ENCODE measurements around the gene SHLD3.
"Not testable (repeated sequence)": the region's sequence is repeated elsewhere in the genome, so short reads cannot be mapped to it uniquely, and the experiment has no call there.

SHLD3 gene, protein sequence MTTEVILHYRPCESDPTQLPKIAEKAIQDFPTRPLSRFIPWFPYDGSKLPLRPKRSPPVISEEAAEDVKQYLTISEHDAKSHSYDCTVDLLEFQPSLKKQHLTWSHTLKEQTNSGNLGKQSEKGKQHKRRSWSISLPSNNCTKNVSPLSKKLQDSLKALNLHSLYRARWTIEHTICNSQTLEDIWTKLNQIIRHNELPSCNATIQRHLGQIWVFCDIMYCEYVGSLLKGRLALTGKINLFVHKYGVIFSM

DNA sequence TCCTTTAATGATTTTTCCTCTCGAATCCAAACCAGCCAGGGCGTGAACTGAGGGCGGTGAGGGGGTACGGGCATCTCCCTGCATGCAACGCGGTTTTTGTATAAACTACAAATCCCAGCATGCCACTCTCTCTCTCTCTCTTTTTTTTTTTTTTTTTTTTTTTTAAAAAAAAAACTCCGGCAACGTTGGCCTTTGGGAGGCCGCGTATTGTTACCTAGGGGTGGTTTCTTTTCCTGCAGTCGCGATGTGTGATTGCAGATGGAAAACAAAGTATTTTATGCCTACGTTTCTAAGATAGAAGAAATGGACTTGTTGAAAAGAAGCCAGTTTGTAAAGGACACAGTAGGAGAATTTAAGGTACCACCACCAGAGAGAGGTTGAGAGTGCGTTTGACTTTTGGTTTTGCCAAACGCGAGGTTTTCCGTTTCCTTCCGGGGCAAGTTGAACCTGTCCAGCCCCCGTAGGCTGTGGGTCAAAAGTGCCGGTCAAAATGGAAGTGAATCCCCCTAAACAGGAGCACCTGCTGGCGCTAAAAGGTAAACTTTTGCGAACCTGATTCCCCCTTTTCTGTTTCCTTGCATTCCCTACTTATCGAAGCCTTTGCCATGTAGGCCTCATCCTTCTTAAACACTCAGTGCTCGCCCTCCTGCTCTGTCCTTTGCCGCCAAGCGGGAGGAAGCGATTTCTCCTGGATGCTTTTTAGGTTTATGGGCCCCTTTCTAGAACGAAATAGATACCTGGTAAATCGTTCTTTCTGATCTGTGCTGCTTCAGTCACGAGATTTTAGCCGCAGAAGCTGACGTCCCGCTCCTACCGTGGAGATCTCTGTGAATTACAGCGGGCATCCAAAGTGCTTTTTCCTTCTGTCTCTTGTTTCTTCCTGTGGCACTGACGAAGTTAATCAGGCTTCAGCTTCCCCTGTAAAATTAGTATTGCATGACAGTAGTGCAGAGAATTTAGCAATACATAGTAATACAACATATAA is at the start of gene SHLD3, which contains the start of gene TRAPPC13:
SHLD3 (plus strand) TSS at position 457 of the 985 bp plus-strand sequence. CDS start 4,561 bp downstream, outside the sequence.
TRAPPC13 (plus strand) TSS at position 457 of the 985 bp plus-strand sequence; CDS start at position 491, 34 bp downstream.
- peak; percentile 92 for DNase-seq

DNA sequence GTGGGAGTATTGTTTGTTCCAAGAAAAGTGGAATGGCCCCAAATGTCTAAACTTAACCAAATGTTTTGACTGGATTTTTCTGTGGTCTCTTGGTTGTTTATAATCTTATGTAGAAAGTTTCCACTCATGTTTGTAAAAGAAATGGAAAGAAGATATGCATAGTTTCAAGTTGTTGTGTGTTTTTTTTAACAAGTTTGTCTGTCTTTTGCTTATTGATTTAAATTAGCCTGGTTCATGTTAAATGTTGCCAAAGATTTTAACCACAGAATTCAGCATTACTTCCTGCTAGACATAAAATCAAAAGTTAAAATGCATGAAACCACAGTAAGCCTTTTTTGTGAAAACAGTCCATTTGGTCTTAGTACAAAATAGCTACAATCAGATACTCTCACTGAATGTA is 47.7 kb upstream of the SHLD3 start:
- DNase-seq = no peak

DNA sequence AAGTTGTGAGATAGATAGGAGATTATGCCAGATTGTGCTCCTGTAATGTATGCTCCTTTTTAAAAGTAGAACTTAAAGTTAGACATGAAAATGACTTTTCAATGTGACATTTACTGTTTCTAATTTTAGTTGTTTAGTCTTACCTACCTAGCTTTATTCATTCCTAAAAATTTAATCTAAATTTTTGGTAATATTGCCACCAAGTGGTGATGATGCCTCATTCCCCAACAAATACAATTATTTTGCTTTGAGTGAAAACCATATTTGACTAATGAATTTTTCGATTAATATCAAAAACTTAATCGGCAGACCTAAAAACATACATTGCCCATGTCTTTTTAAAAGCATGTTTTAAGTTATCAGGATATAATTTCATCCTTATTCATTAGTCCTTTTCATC is 36.1 kb upstream of the SHLD3 start:
- no peak for DNase-seq

DNA sequence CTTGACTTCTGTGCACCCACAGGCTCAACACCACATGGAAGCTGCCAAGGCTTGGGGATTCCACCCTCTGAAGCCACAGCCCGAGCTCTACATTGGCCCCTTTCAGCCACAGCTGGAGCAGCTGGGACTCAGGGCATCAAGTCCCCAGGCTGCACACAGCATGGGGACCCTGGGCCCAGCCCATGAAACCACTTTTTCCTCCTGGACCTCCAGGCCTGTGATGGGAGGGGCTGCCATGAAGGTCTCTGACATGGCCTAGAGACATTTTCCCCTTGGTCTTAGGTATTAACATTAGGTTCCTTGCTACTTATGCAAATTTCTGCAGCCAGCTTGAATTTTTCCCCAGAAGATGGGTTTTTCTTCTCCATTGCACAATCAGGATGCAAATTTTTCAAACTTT is 23.1 kb upstream of the SHLD3 start:
- DNase-seq = not testable (repeated sequence)

DNA sequence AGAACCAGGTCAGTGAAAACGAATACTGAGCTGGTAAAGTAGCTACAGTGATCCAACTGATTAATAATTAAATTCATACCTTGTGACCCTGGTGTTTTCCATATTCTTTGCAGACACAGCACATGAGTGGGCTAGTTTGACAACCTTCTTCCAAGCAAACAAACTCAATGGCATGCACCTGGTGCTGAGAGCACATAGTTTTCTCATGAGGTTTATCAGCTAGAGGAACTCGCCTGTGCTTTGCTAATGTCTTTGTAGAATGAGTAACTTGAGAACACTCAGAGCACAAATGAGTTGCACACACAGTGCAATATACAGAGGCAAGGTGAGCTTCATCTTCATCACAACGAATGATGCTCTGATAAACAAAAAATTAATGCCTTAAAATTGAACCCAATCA is 13.3 kb upstream of the SHLD3 start:
- DNase-seq = no peak

DNA sequence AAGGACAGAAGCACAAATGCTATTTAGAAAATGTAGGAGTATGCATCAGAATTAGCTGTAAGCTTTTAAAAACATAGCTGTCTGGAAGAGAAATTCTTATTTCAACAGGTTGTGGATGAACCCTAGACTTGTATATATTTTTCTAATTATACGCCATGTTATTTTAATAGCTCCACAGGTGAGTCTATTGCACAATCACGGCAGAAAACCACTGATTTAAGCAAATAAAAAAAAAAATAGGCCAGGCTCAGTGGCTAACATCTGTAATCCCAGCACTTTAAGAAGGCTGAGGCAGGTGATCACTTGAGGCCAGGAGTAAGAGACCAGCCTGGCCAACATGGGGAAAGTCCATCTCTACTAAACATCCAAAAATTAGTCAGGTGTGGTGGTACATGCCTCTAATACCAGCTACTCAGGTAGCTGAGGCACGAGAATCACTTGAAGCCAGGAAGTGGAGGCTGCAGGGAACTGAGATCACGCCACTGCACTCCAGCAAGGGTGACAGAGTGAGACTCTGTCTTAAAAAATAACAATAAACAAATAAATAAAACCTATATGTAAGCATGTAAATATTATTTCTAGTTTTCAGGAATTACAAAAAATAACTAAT is 12.4 kb upstream of the SHLD3 start:
- DNase-seq = no peak

DNA sequence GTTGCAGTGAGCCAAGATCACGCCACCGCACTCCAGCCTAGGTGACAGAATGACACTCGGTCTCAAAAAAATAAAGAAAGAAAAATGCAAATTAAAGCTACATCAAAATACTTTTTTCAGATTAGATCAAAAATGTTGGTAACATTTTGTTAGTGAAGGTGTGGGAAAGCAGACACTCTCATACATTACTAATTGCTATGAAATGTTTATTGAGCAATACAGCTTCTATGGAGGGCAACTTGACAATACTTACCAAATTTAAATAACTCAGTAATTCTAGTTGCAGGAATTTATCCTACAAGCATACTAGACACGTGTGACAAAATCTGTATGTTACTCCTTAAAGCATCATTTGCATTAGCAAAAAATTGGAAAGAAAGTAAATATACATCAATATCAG is 4.8 kb upstream of the SHLD3 start:
- no peak for DNase-seq

DNA sequence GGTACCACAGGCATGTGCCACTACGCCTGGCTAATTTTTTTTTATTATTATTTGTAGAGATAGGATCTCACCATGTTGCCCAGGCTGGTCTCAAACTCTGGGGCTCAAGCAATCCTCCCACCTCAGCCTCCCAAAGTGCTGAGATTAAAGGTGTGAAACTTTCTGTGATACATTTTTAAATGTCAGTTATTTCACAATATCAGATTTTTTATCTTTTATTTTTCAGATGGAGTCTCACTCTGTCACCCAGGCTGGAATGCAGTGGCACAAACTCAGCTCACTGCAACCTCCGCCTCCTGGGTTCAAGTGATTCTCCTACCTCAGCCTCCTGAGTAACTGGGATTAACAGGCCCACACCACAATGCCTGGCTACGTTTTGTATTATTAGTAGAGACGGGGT is 2.9 kb upstream of the SHLD3 start:
- DNase-seq = not testable (repeated sequence)

DNA sequence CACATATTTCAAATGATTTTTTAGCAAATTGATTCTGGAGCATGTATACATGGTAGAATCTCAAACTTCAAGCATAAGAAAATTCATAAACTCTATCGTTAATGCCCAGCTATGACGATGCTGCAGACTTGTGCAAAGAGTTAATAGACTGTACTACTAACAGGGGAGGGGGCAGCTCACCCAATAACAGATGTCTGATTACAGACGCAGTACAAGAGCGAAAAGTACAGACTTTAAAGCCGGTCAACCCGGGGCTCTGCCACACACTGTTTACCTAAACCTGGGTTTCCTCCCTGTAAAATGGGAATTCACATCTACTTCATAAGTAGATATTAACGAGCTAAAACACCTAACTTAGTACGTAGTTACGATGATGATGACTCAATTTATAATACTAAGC is 1.3 kb upstream of the SHLD3 start:
- DNase-seq = no peak

DNA sequence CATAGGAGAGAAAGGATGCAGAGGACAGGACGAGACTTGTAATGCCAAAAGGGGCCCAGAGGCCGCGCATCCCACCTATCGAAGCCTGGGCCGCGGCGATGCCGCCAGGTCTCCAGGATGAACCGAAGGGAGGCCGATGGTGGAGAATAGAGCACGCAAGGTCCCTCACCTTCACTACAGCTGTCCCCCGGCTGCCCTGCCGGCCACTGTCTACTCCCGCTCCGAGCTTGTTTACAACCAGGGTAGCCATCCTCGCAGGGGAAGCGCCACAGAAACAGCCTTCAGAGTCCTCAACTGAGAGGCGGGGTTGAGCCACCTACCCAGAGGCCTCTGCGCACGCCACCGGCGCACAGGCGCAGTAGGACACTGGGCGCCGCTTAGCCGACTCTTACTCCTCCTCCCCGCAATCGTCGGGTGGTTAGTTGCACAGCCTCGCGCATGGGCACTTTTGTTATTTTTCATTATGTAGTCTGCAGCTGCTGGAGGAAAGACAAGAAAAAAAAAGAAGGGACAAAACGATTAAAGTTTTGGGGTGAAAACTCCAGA is 729 bp upstream of the SHLD3 start, which contains the start of gene TRIM23:
TRIM23 (minus strand) TSS at position 309 of the 546 bp plus-strand sequence; CDS start at position 250, 59 bp downstream.
- DNase-seq = peak; percentile 95

DNA sequence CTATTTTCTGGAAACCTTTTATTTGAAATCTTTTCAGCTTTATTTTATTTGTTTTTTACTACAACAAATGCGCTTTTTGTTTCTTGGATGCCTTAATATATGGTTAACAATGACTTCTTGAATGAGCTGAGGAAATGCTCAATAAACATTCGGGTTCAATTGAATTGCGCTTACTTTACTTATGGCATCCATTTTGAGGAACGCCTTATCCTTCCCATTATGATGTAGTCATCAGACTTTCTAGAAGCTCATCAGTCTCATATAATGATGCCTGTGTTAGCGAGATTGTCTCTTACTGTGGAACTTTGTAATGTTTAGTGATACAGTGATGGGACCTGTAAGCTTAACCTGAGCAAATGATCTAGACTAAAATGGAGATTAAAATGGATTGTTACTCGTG is 916 bp downstream of the SHLD3 start:
- no peak for DNase-seq

DNA sequence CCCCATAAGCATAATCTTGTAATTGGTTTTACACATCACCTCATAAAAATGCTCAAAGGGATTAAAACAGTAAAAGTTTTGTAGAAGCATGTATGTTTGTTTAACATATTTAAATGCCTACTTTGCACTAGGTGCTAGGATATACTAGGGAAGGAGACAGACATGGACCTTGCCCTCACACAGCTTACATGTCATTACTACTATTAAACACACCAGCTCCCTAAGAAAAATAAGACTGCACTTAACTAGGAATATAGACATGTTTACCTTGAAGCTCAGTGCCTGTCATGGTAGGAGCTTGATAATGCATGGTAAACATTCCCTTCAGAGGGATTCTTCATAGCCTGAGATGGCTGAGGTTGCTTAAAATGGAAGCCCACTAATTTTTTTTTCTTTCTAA is 6.2 kb downstream of the SHLD3 start:
- no peak for DNase-seq

DNA sequence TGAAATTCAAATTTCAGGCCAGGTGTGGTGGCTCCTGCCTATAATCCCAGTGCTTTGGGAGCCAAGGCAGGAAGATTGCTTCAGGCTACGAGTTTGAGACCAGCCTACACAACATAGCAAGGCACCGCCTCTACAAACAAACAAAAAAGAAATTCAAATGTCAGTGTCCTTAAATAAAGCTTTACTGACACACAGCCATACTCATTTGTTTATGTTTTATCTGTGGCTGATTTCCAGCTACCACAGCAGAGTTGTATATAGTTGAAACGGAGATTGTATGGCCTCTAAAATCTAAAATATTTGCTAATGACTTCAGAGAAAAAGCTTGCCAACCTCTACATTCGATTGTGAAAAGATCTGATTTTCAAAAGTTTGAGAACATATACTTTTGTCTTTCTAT is 15.4 kb downstream of the SHLD3 start:
- DNase-seq = no peak

DNA sequence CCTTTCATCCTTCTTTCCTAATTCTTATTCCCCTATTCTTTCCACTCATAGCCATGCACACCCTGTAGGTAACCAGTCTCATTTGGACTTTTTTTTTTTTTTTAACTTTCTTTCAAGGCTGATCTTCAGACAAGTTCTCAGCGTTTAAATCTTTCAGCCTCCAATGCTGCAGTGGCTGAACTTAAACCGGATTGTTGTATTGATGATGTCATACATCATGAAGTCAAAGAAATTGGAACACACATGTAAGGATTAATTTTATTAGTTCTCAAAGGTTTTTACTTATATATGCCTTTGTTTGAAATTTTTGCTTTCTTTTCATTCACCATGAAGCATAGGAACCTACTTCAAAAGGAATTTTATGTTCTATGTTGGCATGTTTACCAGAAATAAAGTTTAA is 22.1 kb downstream of the SHLD3 start:
- DNase-seq = no peak

DNA sequence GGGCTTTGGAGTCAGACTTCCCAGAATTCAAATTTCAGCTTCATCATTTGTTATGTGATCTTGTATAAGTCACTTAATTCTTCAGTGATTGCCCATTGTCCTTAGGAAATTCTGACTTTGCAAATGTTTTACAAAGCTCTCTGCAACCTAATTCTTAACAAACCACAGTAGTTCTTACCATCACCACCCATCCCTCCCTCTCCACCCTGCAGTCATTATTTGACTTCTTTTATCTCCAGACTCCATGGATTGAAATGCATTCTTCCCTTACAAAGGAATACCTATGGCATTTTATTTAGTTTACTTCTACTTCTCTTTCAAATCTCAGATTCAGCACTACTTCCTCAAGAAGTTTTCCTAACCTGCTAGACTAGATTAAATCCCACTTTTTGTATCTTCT is 23.1 kb downstream of the SHLD3 start:
- no peak for DNase-seq

DNA sequence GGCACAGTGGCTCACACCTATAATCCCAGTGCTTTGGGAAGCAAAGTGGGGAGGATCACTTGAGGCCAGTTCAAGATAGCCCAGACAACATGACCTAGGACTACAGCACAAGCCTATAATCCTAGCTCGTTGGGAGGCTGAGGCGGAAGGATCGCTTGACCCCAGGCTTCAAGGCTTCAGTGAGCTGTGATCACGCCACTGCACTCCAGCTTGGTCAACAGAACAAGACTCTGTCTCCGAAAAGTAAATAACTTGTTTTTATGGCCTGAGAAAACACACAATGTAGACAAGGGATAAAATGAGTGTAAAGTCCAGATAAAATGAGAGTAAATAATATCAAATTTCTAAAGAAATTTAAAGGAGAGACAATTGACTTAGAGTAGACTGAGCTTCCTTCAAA is 26.3 kb downstream of the SHLD3 start:
- DNase-seq = no peak

DNA sequence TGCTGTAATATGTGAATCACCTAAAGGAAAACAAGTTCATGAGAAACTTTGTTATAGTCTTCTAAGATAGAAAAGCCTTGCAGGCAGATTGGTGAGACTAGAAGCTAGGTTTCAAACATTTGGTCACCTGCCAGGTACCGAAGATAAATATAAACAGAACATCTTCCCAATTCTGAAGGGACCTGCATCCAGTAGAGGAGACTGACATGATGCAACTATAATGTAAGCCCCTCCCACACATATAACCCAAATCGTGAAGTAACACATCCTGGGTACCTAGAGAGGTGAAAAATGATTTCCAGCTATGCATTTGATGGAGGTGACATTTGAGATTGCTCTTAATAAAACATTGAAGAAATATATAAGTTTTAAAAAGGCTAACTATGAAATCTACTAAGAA is 29.9 kb downstream of the SHLD3 start:
- no peak for DNase-seq

DNA sequence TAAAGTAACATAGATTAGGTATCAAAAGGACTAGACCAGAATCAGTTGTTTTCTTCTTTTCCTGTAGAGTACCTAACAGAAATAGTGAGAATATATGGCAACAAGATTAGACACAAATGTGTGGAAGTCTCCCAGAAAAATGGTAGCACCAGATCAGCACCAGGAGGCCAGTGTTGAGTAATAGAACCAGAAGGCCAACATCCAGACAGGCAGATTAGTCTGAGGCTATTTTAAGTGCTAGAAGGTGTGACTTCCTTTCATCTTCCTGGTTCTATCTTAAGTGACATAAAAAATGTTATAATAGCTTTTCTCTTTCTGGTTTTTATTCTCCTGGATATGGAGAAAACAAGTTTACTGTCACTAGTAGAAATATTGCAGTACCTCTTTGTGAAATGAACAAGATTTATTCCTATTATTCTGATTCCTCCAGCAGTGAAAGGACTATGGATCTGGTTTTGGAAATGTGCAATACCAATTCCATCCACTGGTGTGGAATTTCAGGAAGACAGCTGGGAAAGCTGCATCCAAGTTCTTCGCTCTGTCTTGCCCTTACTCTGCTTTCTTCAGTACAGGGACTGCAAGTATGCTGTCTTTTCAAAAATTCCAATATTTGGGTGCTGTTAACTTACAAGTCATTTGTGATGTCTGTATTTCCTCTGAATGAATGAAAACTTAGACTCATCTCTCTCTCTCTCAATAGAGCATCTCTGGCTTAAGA is 39.1 kb downstream of the SHLD3 start:
- no peak for DNase-seq

DNA sequence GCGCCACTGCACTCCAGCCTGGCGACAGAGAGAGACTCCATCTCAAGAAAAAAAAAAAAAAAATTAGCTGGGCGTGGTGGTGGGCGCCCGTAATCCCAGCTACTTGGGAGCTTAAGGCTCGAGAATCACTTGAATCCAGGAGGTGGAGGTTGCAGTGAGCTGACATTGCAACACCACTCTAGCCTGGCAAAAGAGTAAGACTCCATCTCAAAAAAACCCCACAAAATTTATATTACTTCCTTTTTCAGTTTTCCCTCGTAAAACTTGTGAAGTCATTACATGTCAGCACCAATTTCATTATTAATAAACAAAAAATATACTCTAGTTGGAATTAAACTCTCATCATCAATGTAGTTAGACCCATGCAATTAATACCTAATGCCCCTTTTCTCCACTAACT is 43.9 kb downstream of the SHLD3 start:
- DNase-seq = no peak

DNA sequence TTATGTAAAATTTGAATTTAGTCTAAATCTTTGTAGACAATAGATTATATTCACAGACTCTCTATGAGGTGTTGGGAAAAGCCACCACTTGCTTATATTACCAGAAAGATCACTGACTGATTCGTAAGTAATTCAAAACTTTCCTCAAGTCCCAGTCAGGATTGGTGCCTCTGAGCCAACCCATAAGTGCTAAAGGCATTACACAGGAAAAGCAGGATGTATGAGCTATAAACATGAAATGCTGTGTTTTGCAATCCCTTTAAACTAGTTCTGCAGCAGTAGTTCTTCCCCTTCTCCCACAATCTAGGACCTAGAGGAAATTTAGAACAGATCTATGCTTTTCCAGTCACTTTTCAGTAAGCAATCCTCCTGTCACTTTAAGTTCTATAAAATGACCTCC is 48.0 kb downstream of the SHLD3 start:
- DNase-seq = no peak

DNA sequence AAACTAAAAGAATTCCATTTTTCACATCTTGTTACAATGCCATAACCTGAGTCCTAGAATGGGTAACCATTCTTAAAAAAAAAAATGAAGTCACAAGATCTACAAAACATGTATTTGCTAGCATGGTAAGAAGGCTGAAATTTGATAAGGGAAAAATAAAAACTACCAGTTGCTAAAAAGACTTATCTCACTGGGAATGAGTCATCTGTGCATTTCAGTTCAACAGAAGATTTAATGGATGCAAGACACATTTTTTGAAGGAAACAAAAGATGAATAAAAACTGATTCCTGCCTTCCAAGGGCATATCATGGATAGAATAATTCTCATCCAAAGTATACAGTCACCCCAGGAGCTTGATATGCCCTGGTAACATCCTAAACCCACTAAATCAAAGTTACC is 49.9 kb downstream of the SHLD3 start:
- DNase-seq = no peak

DNA sequence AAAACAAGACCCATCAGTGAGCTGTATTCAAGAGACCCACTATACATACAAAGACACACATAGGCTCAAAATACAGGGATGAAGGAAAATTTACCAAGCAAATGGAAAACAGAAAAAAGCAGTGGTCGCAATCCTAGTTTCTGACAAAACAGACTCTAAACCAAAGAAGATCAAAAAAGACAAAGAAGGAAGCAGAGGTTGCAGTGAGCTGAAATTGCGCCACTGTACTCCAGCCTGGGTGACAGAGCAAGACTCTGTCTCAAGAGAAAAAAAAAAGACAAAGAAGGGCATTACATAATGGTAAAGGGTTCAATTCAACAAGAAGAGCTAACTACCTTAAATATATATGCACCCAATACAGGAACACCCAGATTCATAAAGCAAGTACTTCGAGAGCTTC is 51.2 kb downstream of the SHLD3 start:
- DNase-seq = not testable (repeated sequence)

All from right hindlimb (tissue), 1 donor.